HL-60/S4 (cell line): ENCODE results near the gene THBS2.
"Not testable (repeated sequence)": the region's sequence is repeated elsewhere in the genome, so short reads cannot be mapped to it uniquely, and the experiment has no call there.

Experiments
- in situ Hi-C: fragments of 300-500 bp; cut with MboI; formaldehyde crosslinking; loops from 2 replicates; pipeline ENCODE4 v1.14.3; 2022; ENCODE audit warnings: low sequenced_read_pairs

Gene THBS2

GRCh38 chr6:169233181-169233580 is 20.5 kb downstream of the THBS2 start:
- in situ Hi-C loops = no loop called here

- in situ Hi-C loops = no loop called here
These were observed 21.1 kb downstream of the THBS2 start for GRCh38 chr6:169232507-169232931.

- in situ Hi-C loops = no loop called here
These were observed 21.7 kb downstream of the THBS2 start for GRCh38 chr6:169231790-169232506.

GRCh38 chr6:169230946-169231789 is 22.5 kb downstream of the THBS2 start:
- in situ Hi-C loops = no loop called here

- in situ Hi-C loops = no loop called here
These were observed 23.4 kb downstream of the THBS2 start for GRCh38 chr6:169230322-169230665.

GRCh38 chr6:169229615-169230321 is 23.9 kb downstream of the THBS2 start:
- in situ Hi-C loops = no loop called here

- in situ Hi-C loops = no loop called here
These were observed 26.5 kb downstream of the THBS2 start for GRCh38 chr6:169227116-169227515.

- in situ Hi-C loops = no loop called here
These were observed 27.8 kb downstream of the THBS2 start for GRCh38 chr6:169225887-169226286.

- in situ Hi-C loops = no loop called here
These were observed 28.5 kb downstream of the THBS2 start for GRCh38 chr6:169225131-169225576.

- in situ Hi-C loops = no loop called here
These were observed 28.9 kb downstream of the THBS2 start for GRCh38 chr6:169224716-169225115.

GRCh38 chr6:169224185-169224695 is 29.4 kb downstream of the THBS2 start:
- in situ Hi-C loops = no loop called here

- in situ Hi-C loops = no loop called here
These were observed 30.6 kb downstream of the THBS2 start for GRCh38 chr6:169223006-169223405.

- in situ Hi-C loops = no loop called here
These were observed 31.5 kb downstream of the THBS2 start for GRCh38 chr6:169222126-169222525.

- in situ Hi-C loops = no loop called here
These were observed 32.4 kb downstream of the THBS2 start for GRCh38 chr6:169221264-169221663.

GRCh38 chr6:169220068-169220964 is 33.3 kb downstream of the THBS2 start:
- in situ Hi-C loops = no loop called here

- in situ Hi-C loops = no loop called here
These were observed 35.7 kb downstream of the THBS2 start for GRCh38 chr6:169217972-169218371.

- in situ Hi-C loops = no loop called here
These were observed 36.8 kb downstream of the THBS2 start for GRCh38 chr6:169216830-169217229.

GRCh38 chr6:169215201-169215681 is 38.4 kb downstream of the THBS2 start:
- in situ Hi-C loops = no loop called here

GRCh38 chr6:169214789-169215188 is 38.9 kb downstream of the THBS2 start:
- in situ Hi-C loops = not testable (repeated sequence)
